H1 (cell line): ENCODE results near the gene MTRFR. TPM values are rescaled to one million over a fixed set of nuclear protein-coding genes. Genes with fewer than 3 reads are reported as not detected.
"Not testable (repeated sequence)": the region's sequence is repeated elsewhere in the genome, so short reads cannot be mapped to it uniquely, and the experiment has no call there.

Experiments used
- CTCF ChIA-PET: fragments of 300-600 bp; sonication (Branson Sonifier 250); formaldehyde crosslinking; loops from one replicate; lab custom pipeline; 2021; ENCODE audit not compliant: partially characterized antibody; lab: Charles Lee
- POLR2A ChIA-PET: fragments of 300-600 bp; sonication (Branson Sonifier 250); formaldehyde crosslinking; loops from one replicate; lab custom pipeline; 2021; ENCODE audit warnings: inconsistent platforms; ENCODE audit not compliant: partially characterized antibody; lab: Charles Lee
- DNase-seq, 2 experiments: peaks; one replicate each; pipeline versions ENCODE4 v3.0.0 to v3.0.0-alpha.2; 2010 to 2022; ENCODE audit warnings: low spot score in 2 of 2, low read depth in 1 of 2, mixed read lengths in 1 of 2
- FAIRE-seq: peaks from 2 replicates; lab custom pipeline; 2011; peaks lifted over from hg19 to GRCh38; lab: Jason Lieb, UNC
- H2AFZ ChIP-seq: 2 replicates; pipeline ENCODE4 v1.8.1; 2012; ENCODE audit warnings: low read length, inconsistent platforms
- H2AK5ac ChIP-seq: 2 replicates; pipeline ENCODE4 v1.6.1; 2013; ENCODE audit warnings: low read depth, low read length
- H2BK120ac ChIP-seq: replicated peaks from 2 replicates; pipeline ENCODE3; 2013; ENCODE audit warnings: low read depth, low read length, inconsistent platforms
- H2BK12ac ChIP-seq: 2 replicates; pipeline ENCODE4 v1.6.1; 2013; ENCODE audit warnings: low read depth, low read length
- H2BK15ac ChIP-seq: 2 replicates; pipeline ENCODE4 v1.6.1; 2013; ENCODE audit warnings: low read length
- H2BK20ac ChIP-seq: 2 replicates; pipeline ENCODE4 v1.6.1; 2013; ENCODE audit warnings: low read length
- H2BK5ac ChIP-seq: 2 replicates; pipeline ENCODE4 v1.6.1; 2013; ENCODE audit warnings: low read depth, low read length
- H3K14ac ChIP-seq: 2 replicates; pipeline ENCODE4 v1.6.1; 2013; ENCODE audit warnings: inconsistent platforms; ENCODE audit not compliant: insufficient read length
- H3K18ac ChIP-seq: 2 replicates; pipeline ENCODE4 v1.6.1; 2013; ENCODE audit warnings: low read length; ENCODE audit errors: extremely low read depth
- H3K23ac ChIP-seq: 2 replicates; pipeline ENCODE4 v1.6.1; 2013; ENCODE audit warnings: inconsistent platforms; ENCODE audit not compliant: insufficient read length
- H3K23me2 ChIP-seq: 2 replicates; pipeline ENCODE4 v1.6.1; 2013; ENCODE audit warnings: low read depth, low read length
- H3K27ac ChIP-seq: 2 replicates; pipeline ENCODE4 v1.6.1; 2011; ENCODE audit warnings: low read depth, low read length, inconsistent platforms
- H3K27me3 ChIP-seq, 4 experiments: replicated peaks in 1 of 4; 1 replicate in 1 of 4; 2 replicates in 3 of 4; pipeline versions ENCODE4 v1.6.1 to v1.8.1; 2011 to 2013; ENCODE audit warnings: low read length in 3 of 4, mild to moderate bottlenecking in 3 of 4, inconsistent platforms in 2 of 4, mixed read lengths in 2 of 4, moderate library complexity in 1 of 4; ENCODE audit not compliant: control insufficient read depth in 3 of 4, insufficient read depth in 3 of 4; ENCODE audit errors: extremely low read depth in 1 of 4
- H3K36me3 ChIP-seq, 4 experiments: 2 replicates each; pipeline versions ENCODE4 v1.6.1 to v1.8.1; 2011 to 2013; ENCODE audit warnings: mild to moderate bottlenecking in 4 of 4, low read length in 3 of 4, moderate library complexity in 2 of 4, control low read depth in 1 of 4, inconsistent platforms in 1 of 4; ENCODE audit not compliant: insufficient read depth in 4 of 4, control insufficient read depth in 2 of 4
- H3K4ac ChIP-seq: replicated peaks from 2 replicates; pipeline ENCODE3; 2013; ENCODE audit warnings: low read length, low read depth, mixed read lengths, inconsistent platforms; ENCODE audit not compliant: insufficient read length
- H3K4me1 ChIP-seq, 4 experiments: replicated peaks in 1 of 4; 1 replicate in 1 of 4; 2 replicates in 3 of 4; pipeline versions ENCODE4 v1.6.1 to v1.8.1; 2011 to 2013; ENCODE audit warnings: low read length in 3 of 4, inconsistent platforms in 2 of 4, mixed read lengths in 1 of 4; ENCODE audit not compliant: insufficient read depth in 4 of 4, control insufficient read depth in 3 of 4
- H3K4me2 ChIP-seq, 2 experiments: 2 replicates each; pipeline versions ENCODE4 v1.6.1 to v1.8.1; 2011 to 2013; ENCODE audit warnings: low read depth in 2 of 2, low read length in 2 of 2, control low read depth in 1 of 2, inconsistent platforms in 1 of 2, mild to moderate bottlenecking in 1 of 2; ENCODE audit not compliant: insufficient read depth in 1 of 2
- H3K4me3 ChIP-seq, 4 experiments: fragments of 200-600, 300-600 bp in 1 of 4; sonication (generic), shearing (Covaris generic), sonication (Bioruptor Twin) in 1 of 4; 2 replicates each; pipeline versions ENCODE4 v1.5.1 to v1.8.1; 2011 to 2016; ENCODE audit warnings: low read length in 4 of 4, low read depth in 3 of 4, control low read depth in 2 of 4, inconsistent platforms in 2 of 4, mild to moderate bottlenecking in 2 of 4, mixed read lengths in 1 of 4, moderate library complexity in 1 of 4; ENCODE audit not compliant: insufficient read depth in 2 of 4; ENCODE audit errors: extremely low read depth in 1 of 4
- H3K56ac ChIP-seq: replicated peaks from 2 replicates; pipeline ENCODE3; 2013; ENCODE audit warnings: low read depth, mild to moderate bottlenecking, mixed read lengths, low read length, inconsistent platforms; ENCODE audit not compliant: insufficient read length
- H3K79me1 ChIP-seq: 2 replicates; pipeline ENCODE4 v1.6.1; 2013; ENCODE audit warnings: low read depth, low read length, control low read depth
- H3K79me2 ChIP-seq, 2 experiments: 2 replicates each; pipeline versions ENCODE4 v1.6.1 to v1.8.1; 2012 to 2013; ENCODE audit warnings: low read length in 2 of 2, mild to moderate bottlenecking in 2 of 2, inconsistent platforms in 1 of 2; ENCODE audit not compliant: insufficient read depth in 2 of 2, control insufficient read depth in 1 of 2
- H3K9ac ChIP-seq, 4 experiments: replicated peaks in 1 of 4; 1 replicate in 1 of 4; 2 replicates in 3 of 4; pipeline versions ENCODE4 v1.6.1 to v1.8.1; 2011 to 2013; ENCODE audit warnings: low read depth in 3 of 4, low read length in 3 of 4, control low read depth in 2 of 4, mild to moderate bottlenecking in 2 of 4, moderate library complexity in 2 of 4, inconsistent platforms in 1 of 4; ENCODE audit errors: extremely low read depth in 1 of 4
- H3K9me3 ChIP-seq, 2 experiments: 2 replicates each; pipeline versions ENCODE4 v1.6.1 to v1.8.1; 2012 to 2013; ENCODE audit warnings: mild to moderate bottlenecking in 2 of 2, moderate library complexity in 2 of 2, control low read depth in 1 of 2, inconsistent platforms in 1 of 2, low read depth in 1 of 2, low read length in 1 of 2, mixed read lengths in 1 of 2; ENCODE audit not compliant: insufficient read depth in 2 of 2
- H4K20me1 ChIP-seq, 2 experiments: replicated peaks in 1 of 2; 2 replicates each; pipeline versions ENCODE3 to v1.8.1; 2011 to 2013; ENCODE audit warnings: inconsistent platforms in 2 of 2, low read length in 2 of 2, mild to moderate bottlenecking in 1 of 2; ENCODE audit not compliant: insufficient read depth in 2 of 2, control insufficient read depth in 1 of 2
- H4K5ac ChIP-seq: 2 replicates; pipeline ENCODE4 v1.6.1; 2013; ENCODE audit warnings: low read length, low read depth, mixed read lengths, inconsistent platforms; ENCODE audit not compliant: insufficient read length
- H4K8ac ChIP-seq: 2 replicates; pipeline ENCODE4 v1.8.0; 2013; ENCODE audit warnings: mild to moderate bottlenecking, moderate library complexity, low read length, inconsistent platforms; ENCODE audit not compliant: insufficient read depth; ENCODE audit errors: extremely low read depth
- H4K91ac ChIP-seq: replicated peaks from 2 replicates; pipeline ENCODE3; 2013; ENCODE audit warnings: low read length, mixed read lengths, inconsistent platforms; ENCODE audit not compliant: insufficient read length
- WGBS, 2 experiments: shearing (Covaris generic) in 1 of 2; methylation state at CpG; one replicate each; pipeline versions ENCODE4 v1.1.6 to v1.1.7; 2013 to 2015; ENCODE audit warnings: low lambda C conversion rate in 2 of 2, mixed read lengths in 2 of 2, inconsistent platforms in 1 of 2, low coverage in 1 of 2, missing lambda C conversion rate in 1 of 2; ENCODE audit not compliant: insufficient replicate concordance in 2 of 2, insufficient coverage in 1 of 2, insufficient read length in 1 of 2; ENCODE audit errors: extremely low coverage in 1 of 2, missing lambda C conversion rate in 1 of 2; 5-methylcytosine and 5-hydroxymethylcytosine counted together
- polyA plus RNA-seq, 7 experiments: library from polyadenylated mRNA; depleted of rRNA in 3 of 7; stranded (reverse) in 5 of 7; unstranded in 2 of 7; fragments of >200 nt in 5 of 7; fragments of 200-250 nt in 2 of 7; gene quantifications; 1 replicate in 5 of 7; 2 replicates in 1 of 7; 4 replicates in 1 of 7; pipeline versions ENCODE4 v1.2.1 to v1.2.3, GENCODE V29; 2011 to 2013; ENCODE audit warnings: missing spikeins in 2 of 7, mixed read lengths in 2 of 7
- total RNA-seq: library from RNA; stranded (reverse); fragmentation: NEBNext Ultra II Directional; extraction: Animal tissue kit (Norgen Biotek cat#: 25700); gene quantifications from 2 replicates; pipeline ENCODE4 v1.2.1, GENCODE V29; 2021

The MTRFR gene
- total and polyA plus RNA-seq, 2 of the 8 experiments (the other 6 are each of a cell fraction or from before 2014, with no cell fraction given): 9.2 to 12.9 TPM

GRCh38 chr12:123248996-123249741 is 15.9 kb downstream of the MTRFR start:
- Histone ChIP-seq H3K9me3 (peaks cover 5 to 11% of the 10 kb centered on the region in 2 experiments), H3K79me2 (peaks cover 0 to 15% of the 10 kb centered on the region in 2 experiments; a peak in 1 of 4 replicates), H3K36me3 (peaks cover 0 to 21% (median 9%) of the 10 kb centered on the region in 4 experiments; a peak in 4 of 8 replicates)
- not testable (repeated sequence) for H3K27ac ChIP-seq, H3K4me2 ChIP-seq, H4K20me1 ChIP-seq, H2BK12ac ChIP-seq, H4K91ac ChIP-seq, H2AFZ ChIP-seq, H4K8ac ChIP-seq, H3K56ac ChIP-seq, H3K4ac ChIP-seq, H2BK120ac ChIP-seq, H2BK5ac ChIP-seq, H3K14ac ChIP-seq, H3K18ac ChIP-seq, H3K79me1 ChIP-seq, H3K23me2 ChIP-seq, H2BK20ac ChIP-seq, H3K27me3 ChIP-seq, H2AK5ac ChIP-seq, H3K9ac ChIP-seq, DNase-seq, H2BK15ac ChIP-seq, H3K4me3 ChIP-seq, H3K23ac ChIP-seq, H4K5ac ChIP-seq, FAIRE-seq, H3K4me1 ChIP-seq
- ChIA-PET CTCF (interaction anchor here (0.7 to 3.5 kb wide), 6 partner anchors 8 to 297 kb away, joined by 3 to 20 read pairs (median 3); no protein-coding TSS in a partner anchor), POLR2A (interaction anchor here (0.7 to 5.3 kb wide), 5 partner anchors 14 to 268 kb away, joined by 3 to 27 read pairs (median 4); partner anchors contain the start of genes MPHOSPH9 and MTRFR)
- WGBS, 2 experiments: 98% methylated on average over 21 of the region's 26 CpGs; no CpG with 5 or more reads in 1 of the 2 experiments
